Common myeloid progenitor, CD34-positive (primary cell): ENCODE measurements around the gene NMNAT2.
"Not testable (repeated sequence)": the region's sequence is repeated elsewhere in the genome, so short reads cannot be mapped to it uniquely, and the experiment has no call there.

Experiments
- CTCF ChIA-PET: fragments of 350-600 bp; sonication (Branson Sonifier 250); formaldehyde crosslinking; loops from one replicate; lab custom pipeline; 2021; ENCODE audit warnings: antibody characterized with exemption; lab: Charles Lee
- POLR2A ChIA-PET: fragments of 350-600 bp; sonication (Branson Sonifier 250); formaldehyde crosslinking; loops from one replicate; lab custom pipeline; 2021; ENCODE audit warnings: antibody characterized with exemption; lab: Charles Lee
- DNase-seq, 3 donors: peaks; one replicate each; pipeline versions ENCODE4 v3.0.0 to v3.0.0-alpha.2; 2013
- H3K27ac ChIP-seq, 2 experiments: 1 replicate in 1 of 2; 2 replicates in 1 of 2; pipeline ENCODE4 v1.7.0; 2013; ENCODE audit warnings: inconsistent platforms in 2 of 2, low read length in 2 of 2, mild to moderate bottlenecking in 2 of 2, low read depth in 1 of 2, moderate library complexity in 1 of 2; ENCODE audit not compliant: severe bottlenecking in 2 of 2, insufficient read depth in 1 of 2, poor library complexity in 1 of 2
- H3K27me3 ChIP-seq, 5 experiments: replicated peaks in 2 of 5; 1 replicate in 3 of 5; 2 replicates in 2 of 5; pipeline versions ENCODE4 v1.6.1 to v1.7.0; 2013; ENCODE audit warnings: low read length in 4 of 5, mild to moderate bottlenecking in 2 of 5, moderate library complexity in 2 of 5, inconsistent platforms in 1 of 5; ENCODE audit not compliant: insufficient read depth in 5 of 5, control insufficient read depth in 4 of 5
- H3K36me3 ChIP-seq, 4 experiments: 1 replicate in 2 of 4; 2 replicates in 2 of 4; pipeline versions ENCODE4 v1.6.1 to v1.7.0; 2013; ENCODE audit warnings: low read length in 3 of 4, control low read depth in 1 of 4, mild to moderate bottlenecking in 1 of 4; ENCODE audit not compliant: control insufficient read depth in 4 of 4, insufficient read depth in 4 of 4
- H3K4me1 ChIP-seq, 4 experiments: 1 replicate in 3 of 4; 2 replicates in 1 of 4; pipeline versions ENCODE4 v1.6.1 to v1.7.1; 2013; ENCODE audit warnings: low read length in 3 of 4, mild to moderate bottlenecking in 3 of 4, control low read depth in 1 of 4, inconsistent platforms in 1 of 4, moderate library complexity in 1 of 4; ENCODE audit not compliant: control insufficient read depth in 4 of 4, insufficient read depth in 4 of 4; ENCODE audit errors: control extremely low read depth in 1 of 4
- H3K4me3 ChIP-seq, 7 experiments: 1 replicate in 4 of 7; 2 replicates in 3 of 7; pipeline versions ENCODE4 v1.5.1 to v1.7.0; 2013; ENCODE audit warnings: mild to moderate bottlenecking in 7 of 7, low read length in 6 of 7, moderate library complexity in 6 of 7, inconsistent platforms in 2 of 7, low read depth in 2 of 7, control low read depth in 1 of 7; ENCODE audit not compliant: insufficient read depth in 4 of 7, control insufficient read depth in 1 of 7; ENCODE audit errors: extremely low read depth in 1 of 7
- H3K9me3 ChIP-seq, 5 experiments: 1 replicate in 4 of 5; 2 replicates in 1 of 5; pipeline versions ENCODE4 v1.6.1 to v1.7.1; 2013; ENCODE audit warnings: low read length in 4 of 5, mild to moderate bottlenecking in 2 of 5, inconsistent platforms in 1 of 5, low read depth in 1 of 5, moderate library complexity in 1 of 5; ENCODE audit not compliant: control insufficient read depth in 4 of 5, insufficient read depth in 2 of 5; ENCODE audit errors: control extremely low read depth in 1 of 5
- WGBS: methylation state at CpG from one replicate; pipeline ENCODE4 v1.1.5; 2013; ENCODE audit not compliant: insufficient coverage; 5-methylcytosine and 5-hydroxymethylcytosine counted together

Gene NMNAT2

DNA sequence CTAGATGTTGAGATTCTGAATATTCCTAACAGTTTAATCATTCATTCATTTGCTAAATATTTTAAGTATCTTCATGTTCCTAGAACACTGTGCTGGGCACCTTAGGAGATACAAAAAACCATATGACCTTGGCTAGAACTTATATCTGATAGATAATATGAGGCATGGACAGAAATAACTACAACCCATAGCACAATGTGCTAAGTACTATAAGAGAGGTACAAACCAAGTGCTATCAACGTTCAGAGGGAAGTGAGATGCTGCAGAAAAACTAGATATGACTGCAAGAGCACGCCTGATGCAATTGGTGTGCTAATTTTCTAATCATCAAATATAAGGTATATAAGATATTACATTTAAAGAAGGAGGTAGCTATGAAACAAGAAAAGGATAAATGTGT lies 10.7 kb downstream of the NMNAT2 start:
- no peaks in the 10 kb centered on the region for H3K36me3 ChIP-seq
- no peak overlapping the region for H3K27ac ChIP-seq
- WGBS, result no CpG with 5 or more reads among the region's 2 CpGs
- no peak overlapping the region for H3K4me3 ChIP-seq
- POLR2A ChIA-PET, result no interaction called here
- H3K4me1 ChIP-seq, result no peaks in the 10 kb centered on the region
- H3K9me3 ChIP-seq, result no peaks in the 10 kb centered on the region
- CTCF ChIA-PET, result no interaction called here
- DNase-seq, result no peak
- peaks cover 3 to 17% (median 8%) of the 10 kb centered on the region in 5 experiments for H3K27me3 ChIP-seq

DNA sequence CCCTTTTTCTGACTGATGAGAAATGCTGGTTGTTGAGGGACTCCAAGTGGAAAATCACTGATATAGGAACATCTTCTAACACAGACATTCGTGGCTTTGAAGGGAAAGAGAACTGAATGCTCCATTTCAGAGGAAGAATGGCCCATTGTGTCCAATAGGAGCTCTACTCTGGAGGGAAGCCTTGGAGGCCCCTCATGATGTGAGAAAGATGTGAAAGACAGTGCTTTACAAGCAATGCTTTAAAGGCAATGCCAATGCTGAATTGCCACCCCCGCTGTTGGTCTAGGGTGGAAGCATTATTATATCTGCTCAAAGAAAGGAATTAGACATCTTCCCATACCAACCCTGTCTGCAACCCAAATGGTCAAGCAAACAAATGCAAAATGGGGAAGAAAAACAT lies 13.7 kb downstream of the NMNAT2 start:
- Histone ChIP-seq H3K9me3 (no peaks in the 10 kb centered on the region), H3K4me3 (no peak overlapping the region), H3K27ac (no peak overlapping the region), H3K4me1 (no peaks in the 10 kb centered on the region), H3K27me3 (peaks cover 6 to 17% (median 9%) of the 10 kb centered on the region in 5 experiments), H3K36me3 (no peaks in the 10 kb centered on the region)
- ChIA-PET POLR2A (interaction anchor here (0.6 kb wide), 1 partner anchor 49 kb away, joined by 3 read pairs; no protein-coding TSS in a partner anchor), CTCF (no interaction called here)
- WGBS, result 41% methylated on average over 2 of the region's 2 CpGs
- no peak for DNase-seq

DNA sequence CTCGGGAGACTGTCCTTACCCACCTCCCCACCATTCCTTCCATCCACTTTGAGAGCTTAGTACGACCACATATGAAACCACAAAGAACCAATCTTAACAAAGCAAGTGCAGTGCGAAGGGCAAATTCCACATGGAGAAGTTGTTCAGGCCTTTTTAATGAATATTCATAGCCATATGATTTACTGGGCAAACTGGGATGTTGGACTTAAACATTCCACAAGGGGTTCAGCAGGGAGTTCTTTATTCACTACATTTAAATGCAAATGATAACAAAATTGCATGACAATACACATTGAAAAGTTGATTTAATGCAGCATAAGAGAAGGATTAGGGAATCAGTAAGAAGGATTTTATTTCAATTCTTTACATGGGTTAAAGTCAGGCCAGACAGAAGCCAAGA lies 14.7 kb downstream of the NMNAT2 start:
- no peak overlapping the region for H3K27ac ChIP-seq

DNA sequence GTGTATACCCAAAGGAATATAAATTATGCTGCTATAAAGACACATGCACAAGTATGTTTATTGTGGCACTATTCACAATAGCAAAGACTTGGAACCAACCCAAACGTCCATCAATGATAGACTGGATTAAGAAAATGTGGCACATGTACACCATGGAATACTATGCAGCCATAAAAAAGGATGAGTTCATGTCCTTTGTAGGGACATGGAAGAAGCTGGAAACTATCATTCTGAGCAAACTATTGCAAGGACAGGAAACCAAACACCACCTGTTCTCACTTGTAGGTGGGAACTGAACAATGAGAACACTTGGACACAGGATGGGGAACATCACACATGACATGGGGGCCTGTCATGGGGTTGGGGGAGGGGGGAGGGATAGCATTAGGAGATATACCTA lies 16.6 kb downstream of the NMNAT2 start:
- peaks cover 3 to 12% (median 5%) of the 10 kb centered on the region in 5 experiments for H3K27me3 ChIP-seq
- H3K4me1 ChIP-seq, H3K9me3 ChIP-seq, POLR2A ChIA-PET, H3K4me3 ChIP-seq, H3K27ac ChIP-seq, H3K36me3 ChIP-seq, DNase-seq, CTCF ChIA-PET: not testable (repeated sequence)
- WGBS, result no CpG with 5 or more reads among the region's 1 CpG

More for the DNA sequence above, 14.7 kb downstream of the NMNAT2 start:
- DNase-seq, result no peak
- H3K4me3 ChIP-seq, result no peak overlapping the region
- ChIA-PET POLR2A (no interaction called here), CTCF (no interaction called here)
- H3K9me3 ChIP-seq, result no peaks in the 10 kb centered on the region
- H3K4me1 ChIP-seq, result no peaks in the 10 kb centered on the region
- H3K27me3 ChIP-seq, result peaks cover 6 to 17% (median 9%) of the 10 kb centered on the region in 5 experiments
- WGBS, result no CpG with 5 or more reads among the region's 3 CpGs
- H3K36me3 ChIP-seq, result no peaks in the 10 kb centered on the region

DNA sequence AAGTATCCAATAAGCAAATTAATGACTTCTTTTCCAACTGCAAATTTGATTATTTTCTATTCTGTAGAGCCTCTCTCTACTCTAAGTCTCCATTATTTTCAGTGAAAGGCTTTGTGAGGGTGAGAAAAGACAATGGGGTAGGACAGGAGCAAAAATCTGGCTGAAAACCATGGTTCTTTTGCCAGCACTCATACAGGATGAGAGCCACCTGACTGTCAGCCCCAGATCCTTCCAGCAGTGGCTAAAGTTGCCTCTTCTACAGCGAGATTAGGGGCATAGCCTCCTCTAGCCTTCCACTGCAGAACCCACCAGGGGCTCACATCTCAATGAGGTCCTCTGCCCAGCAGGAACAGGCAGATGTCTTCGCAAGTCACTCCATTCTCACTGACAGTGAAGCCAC lies 23.7 kb downstream of the NMNAT2 start:
- no peak overlapping the region for H3K4me3 ChIP-seq
- no peaks in the 10 kb centered on the region for H3K36me3 ChIP-seq
- no peaks in the 10 kb centered on the region for H3K9me3 ChIP-seq
- no peaks in the 10 kb centered on the region for H3K4me1 ChIP-seq
- WGBS, result 100% methylated on average over 1 of the region's 2 CpGs
- no peak overlapping the region for H3K27ac ChIP-seq
- DNase-seq, result no peak
- POLR2A ChIA-PET, result no interaction called here
- peaks cover 2 to 10% (median 3%) of the 10 kb centered on the region in 5 experiments for H3K27me3 ChIP-seq
- CTCF ChIA-PET, result no interaction called here

DNA sequence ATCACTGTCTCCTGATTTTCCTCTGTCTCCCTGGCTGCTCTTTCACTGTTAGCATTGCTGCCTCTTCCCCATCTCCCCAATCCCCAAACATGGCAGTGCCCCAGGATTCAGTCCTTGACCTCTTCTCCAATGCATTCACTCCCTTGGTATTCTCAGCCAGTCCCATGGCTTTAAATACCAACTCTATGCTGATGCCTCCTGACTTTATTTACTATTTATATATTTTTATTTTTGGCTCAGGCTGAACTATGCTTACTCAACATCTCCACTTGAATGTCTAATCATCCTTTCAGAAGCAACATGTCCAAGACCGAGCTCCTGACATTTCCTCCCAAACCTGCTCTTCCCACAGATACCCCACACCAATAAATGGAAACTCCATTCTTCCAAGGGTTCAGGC lies 26.3 kb downstream of the NMNAT2 start:
- Histone ChIP-seq H3K27ac (no peak overlapping the region), H3K27me3 (peaks cover 2 to 12% (median 7%) of the 10 kb centered on the region in 5 experiments), H3K9me3 (no peaks in the 10 kb centered on the region), H3K4me3 (no peak overlapping the region), H3K4me1 (no peaks in the 10 kb centered on the region), H3K36me3 (no peaks in the 10 kb centered on the region)
- CTCF ChIA-PET, result no interaction called here
- 100% methylated on average over 1 of the region's 1 CpG for WGBS
- no peak for DNase-seq
- POLR2A ChIA-PET, result no interaction called here

DNA sequence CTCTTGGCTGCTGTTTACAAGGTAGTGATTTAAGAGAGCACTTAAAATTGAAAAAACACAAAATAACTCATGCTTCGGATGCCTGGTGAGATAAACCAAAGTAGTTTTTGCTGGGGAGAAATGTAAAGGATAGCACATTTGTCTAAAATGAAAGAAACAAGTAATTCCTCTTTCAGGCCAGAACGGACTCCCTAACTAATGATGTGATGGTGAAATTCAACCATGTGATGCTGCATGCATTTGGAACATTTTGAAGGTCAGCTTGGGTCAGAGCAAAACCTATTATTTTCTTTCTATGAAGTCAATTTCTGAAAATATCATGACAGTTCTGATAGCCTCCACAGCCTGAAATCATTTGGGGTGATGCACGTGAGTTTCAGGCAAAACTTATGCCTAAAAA lies 27.6 kb downstream of the NMNAT2 start:
- 67% methylated on average over 1 of the region's 3 CpGs for WGBS
- peaks cover 0 to 12% (median 7%) of the 10 kb centered on the region in 5 experiments for H3K27me3 ChIP-seq
- H3K36me3 ChIP-seq, result no peaks in the 10 kb centered on the region
- H3K4me1 ChIP-seq, result no peaks in the 10 kb centered on the region
- H3K27ac ChIP-seq, result no peak overlapping the region
- H3K4me3 ChIP-seq, result no peak overlapping the region
- H3K9me3 ChIP-seq, result no peaks in the 10 kb centered on the region
- ChIA-PET POLR2A (no interaction called here), CTCF (no interaction called here)
- no peak for DNase-seq
